GM12891 (cell line): ENCODE data around the gene SLC1A3.

Source experiments
- PAX5 ChIP-seq: IDR thresholded peaks from 2 replicates; pipeline ENCODE4 v1.6.1; 2011; ENCODE audit warnings: low read length, moderate library complexity, mild to moderate bottlenecking; ENCODE audit not compliant: insufficient read depth, severe bottlenecking
- POLR2A ChIP-seq: IDR thresholded peaks from 2 replicates; pipeline ENCODE4 v1.6.1; 2011; ENCODE audit warnings: low read depth, low read length, control low read depth
- POLR2AphosphoS5 ChIP-seq: IDR thresholded peaks from 2 replicates; pipeline ENCODE4 v1.6.1; 2011; ENCODE audit warnings: low read depth, low read length, control low read depth

DNA sequence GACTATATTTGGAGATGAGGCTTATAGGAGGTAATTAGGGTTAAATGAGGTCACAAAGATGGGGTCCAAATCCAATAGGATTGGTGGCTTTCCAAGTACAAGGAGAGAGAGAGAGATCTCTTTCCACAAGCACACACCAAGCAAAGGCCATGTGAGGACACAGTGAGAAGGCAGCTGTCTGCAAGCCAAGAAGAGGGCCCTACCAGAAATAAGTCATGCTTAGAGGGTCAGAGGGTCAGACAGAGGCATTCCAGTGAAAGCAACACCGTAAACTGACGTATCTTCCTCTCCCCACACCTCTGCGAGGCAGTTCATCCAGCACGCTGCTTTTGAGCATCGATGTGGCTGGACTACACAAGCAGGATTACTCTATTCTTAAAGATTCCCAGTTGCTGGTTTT is 87.9 kb downstream of the SLC1A3 start:
- no peak for TF ChIP-seq POLR2AphosphoS5
- no peak for TF ChIP-seq POLR2A
- no peak for TF ChIP-seq PAX5
